GM12873 (cell line): Measurements from ENCODE around the gene CHCHD4.

Source experiments
- TF ChIP-seq, protein P1 (sequence below): IDR thresholded peaks from 2 replicates; pipeline ENCODE4 v1.5.1; 2012; ENCODE audit warnings: low read depth, mild to moderate bottlenecking, moderate library complexity, low read length, control low read depth; ENCODE audit not compliant: insufficient read depth; ENCODE audit errors: missing control alignments

The CHCHD4 gene

GRCh38 chr3:14128724-14129123 lies 4.1 kb upstream of the CHCHD4 start:
- TF ChIP-seq, protein P1, sequence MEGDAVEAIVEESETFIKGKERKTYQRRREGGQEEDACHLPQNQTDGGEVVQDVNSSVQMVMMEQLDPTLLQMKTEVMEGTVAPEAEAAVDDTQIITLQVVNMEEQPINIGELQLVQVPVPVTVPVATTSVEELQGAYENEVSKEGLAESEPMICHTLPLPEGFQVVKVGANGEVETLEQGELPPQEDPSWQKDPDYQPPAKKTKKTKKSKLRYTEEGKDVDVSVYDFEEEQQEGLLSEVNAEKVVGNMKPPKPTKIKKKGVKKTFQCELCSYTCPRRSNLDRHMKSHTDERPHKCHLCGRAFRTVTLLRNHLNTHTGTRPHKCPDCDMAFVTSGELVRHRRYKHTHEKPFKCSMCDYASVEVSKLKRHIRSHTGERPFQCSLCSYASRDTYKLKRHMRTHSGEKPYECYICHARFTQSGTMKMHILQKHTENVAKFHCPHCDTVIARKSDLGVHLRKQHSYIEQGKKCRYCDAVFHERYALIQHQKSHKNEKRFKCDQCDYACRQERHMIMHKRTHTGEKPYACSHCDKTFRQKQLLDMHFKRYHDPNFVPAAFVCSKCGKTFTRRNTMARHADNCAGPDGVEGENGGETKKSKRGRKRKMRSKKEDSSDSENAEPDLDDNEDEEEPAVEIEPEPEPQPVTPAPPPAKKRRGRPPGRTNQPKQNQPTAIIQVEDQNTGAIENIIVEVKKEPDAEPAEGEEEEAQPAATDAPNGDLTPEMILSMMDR: no peak

DNA sequence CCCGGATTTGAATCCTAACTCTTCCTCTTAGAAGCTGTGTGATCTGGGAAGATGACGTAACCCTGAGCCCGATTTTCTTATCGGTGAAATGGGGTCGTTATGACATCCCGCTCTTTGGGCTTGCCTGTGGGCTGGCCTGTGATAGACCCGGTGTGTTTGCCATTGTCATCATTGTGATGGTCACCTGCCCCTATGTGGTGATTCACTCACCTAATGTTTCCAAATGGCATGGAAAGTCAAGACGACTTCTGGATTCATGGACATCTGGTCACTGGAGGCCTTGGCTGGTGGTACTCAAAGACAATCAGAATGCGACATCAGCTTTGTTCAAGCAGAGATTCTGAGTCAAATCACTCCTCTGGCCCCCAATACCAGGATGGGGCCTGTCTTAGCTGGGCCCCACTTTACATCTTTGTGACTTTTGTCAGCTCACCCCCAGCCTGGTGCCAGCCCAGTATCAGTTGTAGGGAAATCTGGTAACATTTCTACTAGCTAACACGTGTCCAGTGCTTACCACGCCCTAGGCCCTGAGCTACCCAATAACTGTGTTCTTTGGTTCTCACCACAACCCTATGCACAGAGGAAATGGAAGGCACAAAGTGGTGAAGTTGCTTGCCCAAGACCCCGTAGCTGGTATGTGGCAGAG lies 3.0 kb upstream of the CHCHD4 start:
- TF ChIP-seq, protein P1: no peak

GRCh38 chr3:14126887-14127505 lies 2.3 kb upstream of the CHCHD4 start:
- TF ChIP-seq, protein P1: no peak

GRCh38 chr3:14126017-14126886 lies 1.6 kb upstream of the CHCHD4 start:
- TF ChIP-seq, protein P1: no peak

GRCh38 chr3:14125193-14126016 lies 735 bp upstream of the CHCHD4 start:
- TF ChIP-seq, protein P1: no peak

- TF ChIP-seq, protein P1: no peak
These were observed 451 bp downstream of the CHCHD4 start for GRCh38 chr3:14124223-14124614.
